Activated naive CD8-positive, alpha-beta T cell treated with anti-CD3 and anti-CD28 coated beads, Interleukin-2, amount 50 U/mL, for 24 hours (primary cell): ENCODE results near the gene S100Z.
"Not testable (repeated sequence)": the region's sequence is repeated elsewhere in the genome, so short reads cannot be mapped to it uniquely, and the experiment has no call there.

Experiments used
- ATAC-seq: fragments of 150-1000 bp; cut with Tn5 transposase; one replicate; pipeline ENCODE4 v1.10.0; 2021
- DNase-seq: peaks from one replicate; pipeline ENCODE4 v3.0.0; 2021
- H3K27ac Mint-ChIP-seq: one replicate; pipeline ENCODE4 v1.8.0; 2021; ENCODE audit warnings: mild to moderate bottlenecking, mixed read lengths
- H3K27me3 Mint-ChIP-seq: one replicate; pipeline ENCODE4 v1.8.0; 2021; ENCODE audit warnings: mixed read lengths
- H3K36me3 Mint-ChIP-seq: one replicate; pipeline ENCODE4 v1.8.0; 2021; ENCODE audit warnings: low read depth, mixed read lengths
- H3K4me1 Mint-ChIP-seq: one replicate; pipeline ENCODE4 v1.8.0; 2021; ENCODE audit warnings: mixed read lengths
- H3K4me3 Mint-ChIP-seq: one replicate; pipeline ENCODE4 v1.8.0; 2021; ENCODE audit warnings: mild to moderate bottlenecking, moderate library complexity, mixed read lengths
- H3K9me3 Mint-ChIP-seq: one replicate; pipeline ENCODE4 v1.8.0; 2021; ENCODE audit warnings: mixed read lengths

The S100Z gene

GRCh38 chr5:76849419-76850291 is at the start of gene S100Z:
Gene S100Z, plus strand, starts transcription at chr5:76850014. Its CDS starts 25,346 bp downstream, at chr5:76875360.
- Mint-ChIP-seq H3K4me3 (no peak within 1 kb of the TSS), H3K27me3 (no peaks in the 10 kb centered on the region), H3K4me1 (peaks cover 18% of the 10 kb centered on the region), H3K36me3 (no peaks in the 10 kb centered on the region), H3K27ac (peak within 1 kb of the TSS; percentile 69), H3K9me3 (no peaks in the 10 kb centered on the region)
- peak; percentile 78 for ATAC-seq
- DNase-seq: no peak

GRCh38 chr5:76800579-76800978 is 49.2 kb upstream of the S100Z start:
- no peak overlapping the region for H3K27ac Mint-ChIP-seq
- DNase-seq: no peak
- H3K36me3 Mint-ChIP-seq: no peaks in the 10 kb centered on the region
- H3K4me3 Mint-ChIP-seq: no peak overlapping the region
- H3K27me3 Mint-ChIP-seq: peaks cover 2% of the 10 kb centered on the region
- no peaks in the 10 kb centered on the region for H3K4me1 Mint-ChIP-seq
- ATAC-seq: no peak
- H3K9me3 Mint-ChIP-seq: no peaks in the 10 kb centered on the region

- ATAC-seq (no peak), DNase-seq (no peak)
- no peak overlapping the region for H3K4me3 Mint-ChIP-seq
- no peak overlapping the region for H3K27ac Mint-ChIP-seq
- H3K27me3 Mint-ChIP-seq: peaks cover 2% of the 10 kb centered on the region
- no peaks in the 10 kb centered on the region for H3K9me3 Mint-ChIP-seq
- H3K4me1 Mint-ChIP-seq: no peaks in the 10 kb centered on the region
- no peaks in the 10 kb centered on the region for H3K36me3 Mint-ChIP-seq
Measured at GRCh38 chr5:76801159-76801802, 48.5 kb upstream of the S100Z start.

GRCh38 chr5:76801803-76802195 is 48.0 kb upstream of the S100Z start:
- Mint-ChIP-seq H3K9me3 (no peaks in the 10 kb centered on the region), H3K27me3 (peaks cover 2% of the 10 kb centered on the region), H3K4me3 (no peak overlapping the region), H3K36me3 (no peaks in the 10 kb centered on the region), H3K27ac (no peak overlapping the region), H3K4me1 (no peaks in the 10 kb centered on the region)
- no peak for ATAC-seq
- DNase-seq: no peak

- no peaks in the 10 kb centered on the region for H3K4me1 Mint-ChIP-seq
- H3K36me3 Mint-ChIP-seq: no peaks in the 10 kb centered on the region
- H3K27me3 Mint-ChIP-seq: peaks cover 2% of the 10 kb centered on the region
- DNase-seq (no peak), ATAC-seq (no peak)
- H3K9me3 Mint-ChIP-seq: no peaks in the 10 kb centered on the region
- no peak overlapping the region for H3K4me3 Mint-ChIP-seq
- no peak overlapping the region for H3K27ac Mint-ChIP-seq
Measured at GRCh38 chr5:76804266-76804665, 45.5 kb upstream of the S100Z start.

- Mint-ChIP-seq H3K27me3 (no peaks in the 10 kb centered on the region), H3K4me3 (no peak overlapping the region), H3K4me1 (no peaks in the 10 kb centered on the region), H3K9me3 (no peaks in the 10 kb centered on the region), H3K36me3 (no peaks in the 10 kb centered on the region), H3K27ac (no peak overlapping the region)
- DNase-seq (no peak), ATAC-seq (no peak)
Measured at GRCh38 chr5:76805821-76806505, 43.9 kb upstream of the S100Z start.

- Mint-ChIP-seq H3K4me1 (no peaks in the 10 kb centered on the region), H3K27ac (no peak overlapping the region), H3K36me3 (no peaks in the 10 kb centered on the region), H3K4me3 (no peak overlapping the region), H3K27me3 (no peaks in the 10 kb centered on the region), H3K9me3 (no peaks in the 10 kb centered on the region)
- ATAC-seq: no peak
- DNase-seq: no peak
Measured at GRCh38 chr5:76807296-76807695, 42.5 kb upstream of the S100Z start.

- no peak overlapping the region for H3K27ac Mint-ChIP-seq
- no peaks in the 10 kb centered on the region for H3K4me1 Mint-ChIP-seq
- no peaks in the 10 kb centered on the region for H3K27me3 Mint-ChIP-seq
- H3K4me3 Mint-ChIP-seq: no peak overlapping the region
- DNase-seq (no peak), ATAC-seq (no peak)
- no peaks in the 10 kb centered on the region for H3K36me3 Mint-ChIP-seq
- H3K9me3 Mint-ChIP-seq: no peaks in the 10 kb centered on the region
Measured at GRCh38 chr5:76808141-76808691, 41.6 kb upstream of the S100Z start.

GRCh38 chr5:76809141-76809540 is 40.7 kb upstream of the S100Z start:
- no peaks in the 10 kb centered on the region for H3K9me3 Mint-ChIP-seq
- no peak overlapping the region for H3K4me3 Mint-ChIP-seq
- no peaks in the 10 kb centered on the region for H3K36me3 Mint-ChIP-seq
- H3K27me3 Mint-ChIP-seq: no peaks in the 10 kb centered on the region
- H3K27ac Mint-ChIP-seq: no peak overlapping the region
- ATAC-seq: no peak
- no peak for DNase-seq
- H3K4me1 Mint-ChIP-seq: no peaks in the 10 kb centered on the region

- H3K36me3 Mint-ChIP-seq: no peaks in the 10 kb centered on the region
- no peak overlapping the region for H3K4me3 Mint-ChIP-seq
- no peaks in the 10 kb centered on the region for H3K9me3 Mint-ChIP-seq
- no peaks in the 10 kb centered on the region for H3K4me1 Mint-ChIP-seq
- DNase-seq (no peak), ATAC-seq (no peak)
- H3K27ac Mint-ChIP-seq: no peak overlapping the region
- no peaks in the 10 kb centered on the region for H3K27me3 Mint-ChIP-seq
Measured at GRCh38 chr5:76810236-76810635, 39.6 kb upstream of the S100Z start.

GRCh38 chr5:76811214-76811613 is 38.6 kb upstream of the S100Z start:
- H3K9me3 Mint-ChIP-seq: no peaks in the 10 kb centered on the region
- no peaks in the 10 kb centered on the region for H3K36me3 Mint-ChIP-seq
- H3K27me3 Mint-ChIP-seq: peaks cover 3% of the 10 kb centered on the region
- H3K27ac Mint-ChIP-seq: no peak overlapping the region
- no peaks in the 10 kb centered on the region for H3K4me1 Mint-ChIP-seq
- no peak for DNase-seq
- ATAC-seq: peak; percentile 10
- H3K4me3 Mint-ChIP-seq: no peak overlapping the region

- H3K36me3 Mint-ChIP-seq, H3K9me3 Mint-ChIP-seq, DNase-seq, H3K4me3 Mint-ChIP-seq, ATAC-seq, H3K4me1 Mint-ChIP-seq, H3K27ac Mint-ChIP-seq: not testable (repeated sequence)
- peaks cover 12% of the 10 kb centered on the region for H3K27me3 Mint-ChIP-seq
Measured at GRCh38 chr5:76812209-76812608, 37.6 kb upstream of the S100Z start.

- no peaks in the 10 kb centered on the region for H3K36me3 Mint-ChIP-seq
- no peaks in the 10 kb centered on the region for H3K9me3 Mint-ChIP-seq
- DNase-seq (no peak), ATAC-seq (no peak)
- peaks cover 4% of the 10 kb centered on the region for H3K4me1 Mint-ChIP-seq
- no peak overlapping the region for H3K4me3 Mint-ChIP-seq
- no peak overlapping the region for H3K27ac Mint-ChIP-seq
- peaks cover 24% of the 10 kb centered on the region for H3K27me3 Mint-ChIP-seq
Measured at GRCh38 chr5:76813982-76814562, 35.7 kb upstream of the S100Z start.

GRCh38 chr5:76816110-76816831 is 33.5 kb upstream of the S100Z start:
- ATAC-seq (no peak), DNase-seq (no peak)
- Mint-ChIP-seq H3K27me3 (peaks cover 38% of the 10 kb centered on the region), H3K4me1 (peaks cover 9% of the 10 kb centered on the region), H3K4me3 (no peak overlapping the region), H3K36me3 (no peaks in the 10 kb centered on the region), H3K27ac (no peak overlapping the region), H3K9me3 (no peaks in the 10 kb centered on the region)
